Peyer's patch (tissue), 4 donors: ENCODE measurements around the gene TMEM171. TPM values are rescaled to one million over a fixed set of nuclear protein-coding genes. Genes with fewer than 3 reads are reported as not detected.

Experiments used
- DNase-seq, 3 donors: peaks; one replicate each; pipeline ENCODE4 v3.0.0-alpha.2; 2017 to 2019
- H3K27ac ChIP-seq, 4 donors: fragments of 200-600 bp; sonication (generic); one replicate each; pipeline ENCODE4 v1.5.1; 2016 to 2019
- H3K27me3 ChIP-seq, 2 donors: fragments of 200-600 bp; sonication (generic); one replicate each; pipeline ENCODE4 v1.5.1; 2019
- H3K36me3 ChIP-seq, 3 donors: fragments of 200-600 bp; sonication (generic); one replicate each; pipeline ENCODE4 v1.5.1; 2016 to 2019
- H3K4me1 ChIP-seq, 4 donors: fragments of 200-600 bp; sonication (generic); one replicate each; pipeline ENCODE4 v1.5.1; 2016 to 2019
- H3K4me3 ChIP-seq, 4 donors: fragments of 200-600 bp; sonication (generic); 1 replicate in 3 of 4; 2 replicates in 1 of 4; pipeline ENCODE4 v1.5.1; 2016 to 2019; ENCODE audit warnings: mild to moderate bottlenecking in 1 of 4
- H3K9me3 ChIP-seq, 4 donors: fragments of 200-600 bp; sonication (generic); one replicate each; pipeline ENCODE4 v1.5.1; 2016 to 2019; ENCODE audit warnings: mild to moderate bottlenecking in 1 of 4
- CTCF ChIP-seq, 6 experiments: fragments of 450-650 bp in 4 of 6; fragments of 200-600 bp in 2 of 6; sonication (generic) in 1 of 6; IDR thresholded peaks; one replicate each; pipeline ENCODE4 v1.5.1; 2017 to 2019; ENCODE audit warnings: antibody characterized with exemption in 6 of 6, mild to moderate bottlenecking in 3 of 6, moderate library complexity in 1 of 6
- POLR2A ChIP-seq, 2 donors: fragments of 450-650 bp; IDR thresholded peaks; one replicate each; pipeline ENCODE4 v1.5.1; 2017; ENCODE audit warnings: antibody characterized with exemption in 2 of 2, mild to moderate bottlenecking in 2 of 2, moderate library complexity in 2 of 2
- total RNA-seq, 4 donors: library from RNA; depleted of rRNA; stranded (reverse); fragments of >200 nt; gene quantifications; one replicate each; pipeline ENCODE4 v1.1.0, GENCODE V29; 2016

Gene TMEM171
- total RNA-seq, 4 donors from 2014 or later = 5.8 to 114 (median 77.3) TPM

GRCh38 chr5:73095564-73096238 is 24.7 kb upstream of the TMEM171 start:
- Histone ChIP-seq H3K9me3 (no peaks in the 10 kb centered on the region), H3K4me3 (no peak overlapping the region), H3K27ac (no peak overlapping the region), H3K27me3 (no peaks in the 10 kb centered on the region), H3K36me3 (peaks cover 0 to 7% (median 0%) of the 10 kb centered on the region in 3 donors), H3K4me1 (no peaks in the 10 kb centered on the region)
- DNase-seq = no peak
- TF ChIP-seq POLR2A (IDR thresholded peaks at IDR 0.05) (no peak), CTCF (IDR thresholded peaks at IDR 0.05) (no peak)

GRCh38 chr5:73096239-73096575 is 24.2 kb upstream of the TMEM171 start:
- Histone ChIP-seq H3K4me3 (no peak overlapping the region), H3K27me3 (no peaks in the 10 kb centered on the region), H3K4me1 (no peaks in the 10 kb centered on the region), H3K9me3 (no peaks in the 10 kb centered on the region), H3K36me3 (peaks cover 0 to 2% (median 0%) of the 10 kb centered on the region in 3 donors), H3K27ac (no peak overlapping the region)
- no peak for TF ChIP-seq POLR2A (IDR thresholded peaks at IDR 0.05)
- no peak for TF ChIP-seq CTCF (IDR thresholded peaks at IDR 0.05)
- DNase-seq = no peak

GRCh38 chr5:73097740-73098139 is 22.6 kb upstream of the TMEM171 start:
- H3K4me1 ChIP-seq = no peaks in the 10 kb centered on the region
- H3K36me3 ChIP-seq = no peaks in the 10 kb centered on the region
- no peak overlapping the region for H3K4me3 ChIP-seq
- no peaks in the 10 kb centered on the region for H3K9me3 ChIP-seq
- H3K27ac ChIP-seq = no peak overlapping the region
- TF ChIP-seq CTCF (IDR thresholded peaks at IDR 0.05) (no peak), POLR2A (IDR thresholded peaks at IDR 0.05) (no peak)
- DNase-seq = no peak
- H3K27me3 ChIP-seq = no peaks in the 10 kb centered on the region

GRCh38 chr5:73100109-73100508 is 20.3 kb upstream of the TMEM171 start:
- no peaks in the 10 kb centered on the region for H3K27me3 ChIP-seq
- H3K4me3 ChIP-seq = no peak overlapping the region
- no peak overlapping the region for H3K27ac ChIP-seq
- no peaks in the 10 kb centered on the region for H3K36me3 ChIP-seq
- H3K4me1 ChIP-seq = no peaks in the 10 kb centered on the region
- H3K9me3 ChIP-seq = no peaks in the 10 kb centered on the region
- TF ChIP-seq CTCF (IDR thresholded peaks at IDR 0.05) (no peak), POLR2A (IDR thresholded peaks at IDR 0.05) (no peak)
- no peak for DNase-seq

GRCh38 chr5:73103870-73104299 is 16.5 kb upstream of the TMEM171 start:
- Histone ChIP-seq H3K9me3 (no peaks in the 10 kb centered on the region), H3K27ac (no peak overlapping the region), H3K4me3 (no peak overlapping the region), H3K27me3 (no peaks in the 10 kb centered on the region), H3K4me1 (no peaks in the 10 kb centered on the region), H3K36me3 (no peaks in the 10 kb centered on the region)
- DNase-seq = no peak
- no peak for TF ChIP-seq CTCF (IDR thresholded peaks at IDR 0.05)
- TF ChIP-seq POLR2A (IDR thresholded peaks at IDR 0.05) = no peak

- TF ChIP-seq CTCF (IDR thresholded peaks at IDR 0.05) (no peak), POLR2A (IDR thresholded peaks at IDR 0.05) (no peak)
- H3K27me3 ChIP-seq = no peaks in the 10 kb centered on the region
- H3K4me1 ChIP-seq = no peaks in the 10 kb centered on the region
- DNase-seq = no peak
- no peaks in the 10 kb centered on the region for H3K9me3 ChIP-seq
- no peaks in the 10 kb centered on the region for H3K36me3 ChIP-seq
- H3K4me3 ChIP-seq = no peak overlapping the region
- H3K27ac ChIP-seq = no peak overlapping the region
These were observed 16.0 kb upstream of the TMEM171 start for GRCh38 chr5:73104326-73104725.
